GM12878 (cell line): Measurements from ENCODE around the gene MGAT5. TPM values are rescaled to one million over a fixed set of nuclear protein-coding genes. Genes with fewer than 3 reads are reported as not detected.

Source experiments
- ATAC-seq: fragments of 200-7000 bp; cut with Tn5 transposase; 3 replicates; pipeline ENCODE4 v1.9.1; 2020; ENCODE audit warnings: mild to moderate bottlenecking, moderate library complexity
- BruUV-seq: library from RNA; stranded (reverse); fragments of 400-500 nt; replicated peaks from 2 replicates; lab custom pipeline; 2021; lab: Mats Ljungman, UMichigan
- CTCF ChIA-PET: fragments of 300-600 bp; sonication (Branson Sonifier 250); formaldehyde crosslinking; extraction: SDS; loops from one replicate; lab custom pipeline; 2021; ENCODE audit warnings: inconsistent platforms; lab: Yijun Ruan, JAX
- POLR2A ChIA-PET: fragments of 350-600 bp; formaldehyde crosslinking; extraction: SDS; loops from one replicate; lab custom pipeline; 2021; ENCODE audit warnings: inconsistent platforms; lab: Charles Lee
- RAD21 ChIA-PET: fragments of 300-600 bp; sonication (Branson Sonifier 250); formaldehyde crosslinking; loops from one replicate; lab custom pipeline; 2023; ENCODE audit warnings: antibody characterized with exemption; ENCODE audit not compliant: unreplicated experiment; lab: Charles Lee
- SMC1A ChIA-PET: fragments of 300-600 bp; sonication (Branson Sonifier 250); formaldehyde crosslinking; loops from one replicate; lab custom pipeline; 2023; ENCODE audit not compliant: unreplicated experiment, uncharacterized antibody; lab: Charles Lee
- DNase-seq: peaks from one replicate; pipeline ENCODE4 v3.0.0-alpha.2; 2011; ENCODE audit warnings: low read depth, low spot score
- FAIRE-seq: peaks from 3 replicates; lab custom pipeline; 2011; peaks lifted over from hg19 to GRCh38; lab: Jason Lieb, UNC
- H2AFZ ChIP-seq: 2 replicates; pipeline ENCODE4 v1.6.0; 2011; ENCODE audit warnings: low read depth, low read length, control low read depth; ENCODE audit not compliant: control insufficient read depth
- H3K27ac ChIP-seq: 2 replicates; pipeline ENCODE4 v1.5.1; 2011; ENCODE audit warnings: control low read depth; ENCODE audit not compliant: control insufficient read depth, insufficient read depth
- H3K27me3 ChIP-seq, 2 experiments: replicated peaks in 1 of 2; 2 replicates each; pipeline versions ENCODE4 v1.6.0 to v1.6.1; 2011; ENCODE audit warnings: low read length in 1 of 2; ENCODE audit not compliant: control insufficient read depth in 2 of 2, insufficient read depth in 2 of 2
- H3K36me3 ChIP-seq, 2 experiments: 2 replicates each; pipeline ENCODE4 v1.5.1; 2011; ENCODE audit warnings: low read length in 1 of 2; ENCODE audit not compliant: control insufficient read depth in 2 of 2, insufficient read depth in 2 of 2
- H3K4me1 ChIP-seq: 2 replicates; pipeline ENCODE4 v1.6.1; 2011; ENCODE audit warnings: mild to moderate bottlenecking, low read length, moderate library complexity, mixed read lengths; ENCODE audit not compliant: control insufficient read depth, insufficient read depth
- H3K4me2 ChIP-seq: 2 replicates; pipeline ENCODE4 v1.6.0; 2011; ENCODE audit warnings: control low read depth; ENCODE audit not compliant: control insufficient read depth, insufficient read depth
- H3K4me3 ChIP-seq: fragments of 200-600 bp; sonication (generic); 2 replicates; pipeline ENCODE4 v1.5.1; 2016
- H3K79me2 ChIP-seq: 2 replicates; pipeline ENCODE4 v1.6.0; 2011; ENCODE audit warnings: low read length; ENCODE audit not compliant: control insufficient read depth, insufficient read depth
- H3K9ac ChIP-seq: 2 replicates; pipeline ENCODE4 v1.8.0; 2011; ENCODE audit warnings: low read length, control low read depth, mixed read lengths; ENCODE audit not compliant: control insufficient read depth, insufficient read depth
- H3K9me3 ChIP-seq: replicated peaks from 3 replicates; pipeline ENCODE4 v1.5.1; 2011; ENCODE audit warnings: mild to moderate bottlenecking, low read length; ENCODE audit not compliant: control insufficient read depth, insufficient read depth
- H4K20me1 ChIP-seq: 2 replicates; pipeline ENCODE4 v1.6.0; 2011; ENCODE audit not compliant: control insufficient read depth, insufficient read depth
- NFXL1 ChIP-seq: fragments of 450-650 bp; IDR thresholded peaks from 2 replicates; pipeline ENCODE4 v1.6.1; 2017; ENCODE audit warnings: antibody characterized with exemption, mild to moderate bottlenecking, borderline replicate concordance
- SMARCA5 ChIP-seq: fragments of 450-650 bp; IDR thresholded peaks from 2 replicates; pipeline ENCODE4 v1.6.1; 2017; ENCODE audit warnings: mild to moderate bottlenecking
- WGBS: methylation state at CpG from one replicate; pipeline ENCODE4 v1.1.6; 2016; ENCODE audit warnings: low lambda C conversion rate; ENCODE audit not compliant: insufficient replicate concordance, insufficient coverage; ENCODE audit errors: missing lambda C conversion rate; 5-methylcytosine and 5-hydroxymethylcytosine counted together
- in situ Hi-C: fragments of 300-500 bp; cut with MboI; formaldehyde crosslinking; loops from 9 replicates; pipeline ENCODE4 v1.14.3; 2018; ENCODE audit warnings: mixed read lengths
- intact Hi-C: fragments of 100-400 bp; cut with micrococcal nuclease; formaldehyde crosslinking; loops from one replicate; pipeline ENCODE4 v1.14.2; 2022; ENCODE audit not compliant: unreplicated experiment
- polyA plus RNA-seq, 11 experiments: library from polyadenylated mRNA; depleted of rRNA in 4 of 11; unstranded in 6 of 11; stranded (reverse) in 5 of 11; fragments of >200 nt; fragmentation: Nextera tagmentation in 4 of 11; fragmentation: Illumina TruSeq in 1 of 11; extraction: Ambion mirVana in 4 of 11; extraction: Trizol in 1 of 11; gene quantifications; 1 replicate in 1 of 11; 2 replicates in 10 of 11; pipeline versions ENCODE4 v1.2.1 to v1.2.3, GENCODE V29; 2011 to 2016; ENCODE audit warnings: inconsistent platforms in 2 of 11, missing spikeins in 2 of 11, low read depth in 1 of 11
- total RNA-seq, 4 experiments: library from RNA; depleted of rRNA in 3 of 4; stranded (reverse); fragments of >200 nt in 3 of 4; fragmentation: Illumina TruSeq in 1 of 4; extraction: Trizol in 1 of 4; gene quantifications; 2 replicates each; pipeline versions ENCODE4 v1.2.1 to v1.2.3, GENCODE V29; 2013 to 2021
- TF ChIP-seq, protein P1 (sequence below): fragments of 450-650 bp; conservative IDR thresholded peaks from 2 replicates; pipeline ENCODE4 v1.6.1; 2017; ENCODE audit warnings: mild to moderate bottlenecking, moderate library complexity

MGAT5 gene
- total and polyA plus RNA-seq, 10 of the 15 experiments (the other 5 are each of a cell fraction or from before 2014, with no cell fraction given): 4.9 to 104 (median 36.2) TPM

DNA sequence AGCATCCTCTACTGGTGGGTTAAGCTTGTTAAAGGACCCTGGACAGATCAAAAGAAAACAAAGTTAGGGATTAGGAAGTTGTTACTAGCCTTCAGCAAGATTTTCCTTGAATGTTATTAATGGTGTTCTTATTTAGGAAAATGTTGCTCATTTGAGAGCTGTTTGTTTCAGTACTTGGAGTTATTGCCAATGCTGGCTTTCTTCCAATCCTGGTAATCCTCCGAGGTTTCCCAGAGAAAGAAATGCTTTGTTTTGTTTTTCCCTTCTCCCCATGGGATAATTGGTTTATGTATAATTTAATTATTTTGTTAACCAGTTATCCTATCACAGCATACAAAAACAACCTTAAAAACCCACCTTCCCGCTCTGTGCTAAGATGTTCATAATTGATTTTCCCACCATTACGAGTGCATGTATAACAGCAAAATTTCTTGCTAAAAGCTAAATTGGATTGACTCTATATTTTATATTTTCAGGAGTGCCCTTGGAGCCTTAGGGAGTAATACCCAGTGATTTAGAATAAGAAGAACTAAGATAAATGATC is 79.8 kb downstream of the MGAT5 start:
- Histone ChIP-seq H3K4me3 (no peak overlapping the region), H3K27ac (no peak overlapping the region), H3K4me1 (peaks cover 25% of the 10 kb centered on the region)
- no peak for FAIRE-seq
- DNase-seq: no peak
- TF ChIP-seq, protein P1, sequence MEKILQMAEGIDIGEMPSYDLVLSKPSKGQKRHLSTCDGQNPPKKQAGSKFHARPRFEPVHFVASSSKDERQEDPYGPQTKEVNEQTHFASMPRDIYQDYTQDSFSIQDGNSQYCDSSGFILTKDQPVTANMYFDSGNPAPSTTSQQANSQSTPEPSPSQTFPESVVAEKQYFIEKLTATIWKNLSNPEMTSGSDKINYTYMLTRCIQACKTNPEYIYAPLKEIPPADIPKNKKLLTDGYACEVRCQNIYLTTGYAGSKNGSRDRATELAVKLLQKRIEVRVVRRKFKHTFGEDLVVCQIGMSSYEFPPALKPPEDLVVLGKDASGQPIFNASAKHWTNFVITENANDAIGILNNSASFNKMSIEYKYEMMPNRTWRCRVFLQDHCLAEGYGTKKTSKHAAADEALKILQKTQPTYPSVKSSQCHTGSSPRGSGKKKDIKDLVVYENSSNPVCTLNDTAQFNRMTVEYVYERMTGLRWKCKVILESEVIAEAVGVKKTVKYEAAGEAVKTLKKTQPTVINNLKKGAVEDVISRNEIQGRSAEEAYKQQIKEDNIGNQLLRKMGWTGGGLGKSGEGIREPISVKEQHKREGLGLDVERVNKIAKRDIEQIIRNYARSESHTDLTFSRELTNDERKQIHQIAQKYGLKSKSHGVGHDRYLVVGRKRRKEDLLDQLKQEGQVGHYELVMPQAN: no peak
- TF ChIP-seq NFXL1 (no peak), SMARCA5 (no peak)
- TF ChIP-seq, all 136 proteins: peak for 0
- in situ Hi-C loops: no loop called here
- SMC1A ChIA-PET: interaction anchor here (1.1 to 1.3 kb wide), 2 partner anchors 15 to 60 kb away, joined by 4 read pairs; no protein-coding TSS in a partner anchor
- Histone ChIP-seq H3K27me3 (no peaks in the 10 kb centered on the region), H3K9ac (no peak overlapping the region), H3K4me2 (no peak overlapping the region), H3K36me3 (peaks cover 0 to 7% of the 10 kb centered on the region in 2 experiments; a peak in 2 of 4 replicates), H4K20me1 (no peaks in the 10 kb centered on the region; the same call in 1 of the 2 replicates), H2AFZ (no peak overlapping the region), H3K9me3 (peaks cover 5% of the 10 kb centered on the region; the same call in 2 of the 3 replicates), H3K79me2 (peaks cover 3% of the 10 kb centered on the region)
- RAD21 ChIA-PET: no interaction called here
- CTCF ChIA-PET: interaction anchor here (2.5 kb wide), 1 partner anchor 88 kb away, joined by 7 read pairs; no protein-coding TSS in a partner anchor
- 95% methylated on average over 3 of the region's 3 CpGs for WGBS
- POLR2A ChIA-PET: no interaction called here
- intact Hi-C loops: no loop called here
- no peak for ATAC-seq
- BruUV-seq: no TSS peak
